ENCODE results near the gene RHBDL2. TPM values are rescaled to one million over a fixed set of nuclear protein-coding genes. Genes with fewer than 3 reads are reported as not detected.
"Not testable (repeated sequence)": the region's sequence is repeated elsewhere in the genome, so short reads cannot be mapped to it uniquely, and the experiment has no call there.

Gene RHBDL2
- total RNA-seq (2014; rRNA removed; shearing (Covaris generic)) = 0.80 and 1.4 TPM in 2 replicates

DNA sequence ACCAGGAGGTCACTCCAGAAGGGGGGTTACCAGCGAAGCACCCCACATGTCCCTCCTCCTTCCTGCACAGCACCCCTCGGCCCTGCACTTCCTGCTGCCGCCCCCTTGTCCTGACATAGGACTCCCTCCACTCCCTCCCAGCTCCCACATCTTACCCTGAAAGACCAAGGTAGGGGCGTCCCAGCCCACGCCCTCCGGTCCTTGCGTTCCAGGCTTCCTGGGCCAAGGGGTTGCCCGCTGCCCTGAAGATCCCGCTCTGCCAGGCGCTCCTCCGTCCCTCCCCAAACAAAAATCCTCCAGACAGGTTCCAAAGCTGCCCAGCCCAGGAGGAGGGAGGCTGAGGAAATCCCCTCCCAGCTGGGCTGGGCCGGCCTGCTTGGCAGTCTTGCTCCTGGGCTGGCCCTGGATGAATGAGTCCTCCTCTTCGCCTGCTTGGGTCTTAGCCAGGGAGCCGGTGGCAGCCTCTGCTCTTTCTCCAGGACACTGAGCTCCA lies at the start of gene RHBDL2:
Gene RHBDL2, minus strand, starts transcription at position 304 of the 493 bp plus-strand sequence. CDS start 22,618 bp downstream, outside the sequence.
- DNase-seq (ENCODE audit: low read depth) = peak; percentile 67

DNA sequence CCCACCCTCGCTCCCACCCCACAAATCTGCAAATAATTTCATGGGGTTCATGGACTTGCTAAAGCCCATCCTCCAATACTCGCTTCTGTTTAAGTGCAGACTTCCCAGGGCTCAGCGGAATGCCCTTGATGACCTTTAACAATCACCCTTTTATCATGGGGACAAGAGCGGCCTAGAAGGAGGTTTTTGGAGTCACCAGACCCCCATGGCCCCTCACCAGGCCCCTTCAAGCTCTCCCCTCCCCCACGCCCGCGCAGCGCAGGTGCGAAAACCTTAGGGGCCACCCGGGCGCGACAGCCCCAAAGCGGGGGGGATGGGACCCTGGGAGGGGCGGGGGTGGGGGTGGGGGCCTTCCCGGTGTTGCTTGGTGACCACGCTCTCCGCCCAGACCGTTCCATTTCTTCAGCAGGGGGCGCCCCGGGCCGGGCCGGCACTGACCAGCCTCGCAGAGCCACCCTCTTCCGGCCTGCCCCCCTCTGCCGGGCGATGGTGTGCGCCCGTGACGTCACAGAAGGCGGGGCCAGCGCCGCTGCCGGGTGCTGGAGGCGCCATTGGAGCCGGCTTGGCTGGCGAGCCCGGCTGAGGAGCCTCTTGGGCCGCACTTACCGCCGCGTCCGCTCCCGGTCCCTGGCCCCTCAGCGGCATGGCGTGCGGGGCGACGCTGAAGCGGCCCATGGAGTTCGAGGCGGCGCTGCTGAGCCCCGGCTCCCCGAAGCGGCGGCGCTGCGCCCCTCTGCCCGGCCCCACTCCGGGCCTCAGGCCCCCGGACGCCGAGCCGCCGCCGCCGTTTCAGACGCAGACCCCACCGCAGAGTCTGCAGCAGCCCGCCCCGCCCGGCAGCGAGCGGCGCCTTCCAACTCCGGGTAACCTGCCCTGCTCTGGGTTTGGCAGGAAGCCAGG lies 49.4 kb upstream of the RHBDL2 start, which contains the start of gene AKIRIN1:
Gene AKIRIN1, plus strand, starts transcription at position 539 of the 900 bp plus-strand sequence. Its CDS starts 105 bp downstream, at position 644.
- peak; percentile 97 for DNase-seq (ENCODE audit: low read depth)

DNA sequence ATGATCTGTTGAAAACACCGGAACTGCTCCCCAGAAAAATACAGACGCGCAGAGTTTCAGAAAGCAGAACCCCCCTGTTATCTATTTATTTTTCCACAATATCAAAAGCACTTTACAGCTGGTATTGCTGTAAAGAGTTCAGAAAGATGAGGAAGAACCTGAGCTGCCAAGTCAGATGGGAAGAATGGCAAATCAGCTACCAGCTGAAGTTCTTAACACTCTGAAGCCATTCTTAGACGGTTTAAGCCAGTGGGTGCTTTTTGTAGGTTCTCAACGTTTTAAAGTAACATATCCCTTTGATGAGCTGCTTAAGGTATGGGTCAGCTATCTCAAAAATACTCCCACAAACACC lies 48.7 kb upstream of the RHBDL2 start:
- no peak for DNase-seq (ENCODE audit: low read depth)

GRCh38 chr1:38989979-38990378 lies 48.3 kb upstream of the RHBDL2 start:
- no peak for DNase-seq (ENCODE audit: low read depth)

- DNase-seq (ENCODE audit: low read depth) = not testable (repeated sequence)
These were observed 37.8 kb upstream of the RHBDL2 start for GRCh38 chr1:38979380-38979779.

DNA sequence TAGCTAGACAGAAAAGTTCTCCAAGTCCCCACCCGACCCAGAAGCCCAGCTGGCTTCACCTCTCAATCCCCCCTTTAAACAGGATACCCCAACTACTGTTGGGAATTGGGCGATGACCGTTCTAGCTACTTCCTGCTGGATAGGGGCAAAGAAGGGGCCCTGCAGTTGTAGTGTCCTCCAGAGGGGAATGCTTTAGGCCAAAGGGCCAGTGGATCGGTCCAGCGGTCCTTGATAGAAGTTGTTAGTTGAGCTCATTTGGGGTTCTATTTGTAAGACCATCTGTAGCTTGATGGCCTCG lies 36.6 kb upstream of the RHBDL2 start:
- not testable (repeated sequence) for DNase-seq (ENCODE audit: low read depth)

DNA sequence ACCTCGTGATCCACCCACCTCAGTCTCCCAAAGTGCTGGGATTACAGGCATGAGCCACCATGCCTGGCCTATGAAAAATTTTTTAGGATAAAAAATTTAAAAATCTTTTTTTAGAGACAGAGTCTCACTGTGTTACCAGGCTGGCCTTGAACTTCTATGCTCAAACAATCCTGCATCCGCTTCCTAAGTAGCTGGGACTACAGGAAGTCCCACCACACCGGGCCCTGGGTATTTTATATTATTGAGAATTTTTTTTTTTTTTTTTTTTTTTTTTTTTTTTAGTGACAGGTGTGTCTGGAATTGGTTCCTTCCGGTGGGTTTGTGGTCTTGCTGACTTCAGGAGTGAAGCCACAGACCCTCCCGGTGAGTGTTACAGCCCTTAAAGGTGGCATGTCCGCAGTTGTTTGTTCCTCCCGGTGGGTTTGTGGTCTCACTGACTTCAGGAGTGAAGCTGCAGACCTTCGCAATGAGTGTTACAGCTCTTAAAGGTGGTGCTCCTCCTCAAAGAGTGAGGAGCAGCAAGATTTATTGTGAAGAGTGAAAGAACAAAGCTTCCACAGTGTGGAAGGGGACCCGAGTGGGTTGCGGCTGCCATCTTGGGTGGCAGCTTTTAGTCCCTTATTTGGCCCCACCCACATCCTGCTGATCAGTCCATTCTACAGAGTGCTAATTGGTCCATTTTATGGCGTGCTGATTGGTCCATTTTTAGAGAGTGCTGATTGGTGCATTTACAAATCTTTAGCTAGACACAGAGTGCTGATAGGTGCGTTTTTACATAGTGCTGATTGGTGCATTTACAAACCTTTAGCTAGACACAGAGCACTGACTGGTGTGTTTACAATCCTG lies 36.0 kb upstream of the RHBDL2 start:
- not testable (repeated sequence) for DNase-seq (ENCODE audit: low read depth)

- DNase-seq (ENCODE audit: low read depth) = no peak
These were observed 32.2 kb upstream of the RHBDL2 start for GRCh38 chr1:38973659-38974437.

- DNase-seq (ENCODE audit: low read depth) = not testable (repeated sequence)
These were observed 31.5 kb upstream of the RHBDL2 start for GRCh38 chr1:38973145-38973544.

DNA sequence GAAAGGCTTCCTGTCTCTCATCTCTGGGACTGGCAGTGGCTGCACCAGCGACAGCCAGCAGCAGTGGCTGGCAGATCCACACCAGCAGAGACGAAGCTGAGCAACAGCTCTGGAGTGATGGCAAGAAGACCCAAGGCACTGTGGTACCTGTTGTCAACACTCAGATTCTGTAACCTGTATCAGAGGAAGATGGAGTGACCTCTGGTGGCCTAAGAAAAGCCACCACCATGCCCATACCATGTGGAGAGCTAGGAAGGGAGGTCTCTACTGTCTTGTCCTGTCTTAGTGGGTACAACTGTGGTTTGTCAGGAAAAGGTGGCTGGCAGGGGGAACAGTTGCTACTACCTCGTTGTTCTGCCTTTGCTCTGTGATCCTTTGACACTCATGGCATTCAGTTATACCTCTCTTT lies 22.5 kb upstream of the RHBDL2 start:
- no peak for DNase-seq (ENCODE audit: low read depth)

DNA sequence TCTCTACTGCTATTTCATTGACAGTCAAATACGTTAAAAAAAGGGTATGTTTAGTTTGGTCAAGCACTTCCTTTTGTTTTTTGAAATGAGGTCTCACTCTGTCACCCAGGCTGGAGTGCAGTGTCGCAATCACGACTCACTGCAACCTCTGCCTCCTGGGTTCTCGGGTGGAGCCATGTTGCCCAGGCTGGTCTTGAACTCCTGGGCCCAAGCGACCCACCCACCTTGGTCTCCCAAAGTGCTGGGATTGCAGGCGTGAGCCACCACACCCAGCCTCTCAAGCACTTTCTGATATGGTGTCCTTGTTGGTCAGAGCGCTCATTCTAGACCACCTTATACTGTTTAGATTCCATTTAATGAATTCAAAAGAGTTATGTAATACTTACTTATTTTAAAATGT lies 20.9 kb upstream of the RHBDL2 start:
- DNase-seq (ENCODE audit: low read depth) = no peak

- DNase-seq (ENCODE audit: low read depth) = peak; percentile 67
These were observed 20.5 kb upstream of the RHBDL2 start for GRCh38 chr1:38962113-38962512.

DNA sequence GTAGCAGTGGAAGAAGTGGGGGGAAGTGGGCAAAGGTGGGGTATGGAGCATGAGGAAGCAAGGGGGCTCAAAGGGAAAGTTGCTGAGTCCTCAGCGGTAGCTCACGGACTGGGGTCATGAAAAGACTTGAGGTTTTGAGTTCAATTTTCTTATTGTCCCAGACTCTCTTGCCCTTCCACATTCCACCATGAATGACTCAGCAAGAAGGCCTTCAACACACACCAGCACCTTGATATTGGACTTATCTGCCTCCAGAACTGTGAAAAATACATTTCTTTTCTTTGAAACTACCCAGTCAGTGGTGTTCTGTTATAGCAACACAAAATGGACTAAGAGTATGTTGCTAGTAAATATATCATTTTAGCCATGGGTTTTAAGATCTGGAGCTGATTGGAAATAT lies 17.3 kb upstream of the RHBDL2 start:
- peak; percentile 26 for DNase-seq (ENCODE audit: low read depth)

GRCh38 chr1:38953433-38953860 lies 11.8 kb upstream of the RHBDL2 start:
- DNase-seq (ENCODE audit: low read depth) = no peak

DNA sequence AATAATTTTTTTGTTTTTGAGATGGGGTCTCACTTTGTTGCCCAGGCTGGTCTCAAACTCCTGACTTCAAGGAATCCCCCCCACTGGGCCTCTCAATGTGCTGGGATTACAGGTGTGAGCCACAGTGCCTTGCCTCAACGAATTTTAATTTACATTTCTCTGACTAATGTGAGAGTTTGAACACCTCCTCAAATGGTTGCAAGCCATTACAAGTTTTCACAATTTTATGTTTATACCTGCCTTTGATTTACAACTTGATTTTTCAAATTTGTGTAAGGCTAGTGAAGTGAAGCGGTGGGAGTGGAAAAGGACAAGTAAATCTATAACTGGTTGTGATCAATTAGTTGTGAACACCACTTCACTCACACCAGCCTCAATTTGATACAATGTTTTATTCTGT lies 8.9 kb upstream of the RHBDL2 start:
- DNase-seq (ENCODE audit: low read depth) = no peak

DNA sequence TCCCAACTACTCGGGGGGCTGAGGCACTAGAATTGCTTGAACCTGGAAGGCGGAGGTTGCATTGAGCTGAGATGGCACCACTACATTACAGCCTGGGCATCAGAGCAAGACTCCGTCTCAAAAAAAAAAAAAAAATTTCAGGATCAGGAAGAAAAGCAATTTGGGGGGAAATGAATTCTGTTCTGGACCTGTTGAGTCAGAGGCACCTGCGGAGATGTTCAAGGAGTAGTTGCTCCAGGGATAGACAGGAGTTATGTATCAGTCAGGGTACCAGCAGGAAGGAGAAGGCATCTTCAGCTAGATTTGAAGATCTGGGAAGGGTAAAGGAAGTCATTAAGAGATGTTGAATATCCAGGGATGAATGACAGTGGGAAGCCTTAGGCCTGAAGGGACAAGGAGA lies 2.9 kb upstream of the RHBDL2 start:
- DNase-seq (ENCODE audit: low read depth) = no peak

- DNase-seq (ENCODE audit: low read depth) = no peak
These were observed 1.2 kb upstream of the RHBDL2 start for GRCh38 chr1:38942664-38943428.

- DNase-seq (ENCODE audit: low read depth) = no peak
These were observed 537 bp downstream of the RHBDL2 start for GRCh38 chr1:38941093-38941492.

DNA sequence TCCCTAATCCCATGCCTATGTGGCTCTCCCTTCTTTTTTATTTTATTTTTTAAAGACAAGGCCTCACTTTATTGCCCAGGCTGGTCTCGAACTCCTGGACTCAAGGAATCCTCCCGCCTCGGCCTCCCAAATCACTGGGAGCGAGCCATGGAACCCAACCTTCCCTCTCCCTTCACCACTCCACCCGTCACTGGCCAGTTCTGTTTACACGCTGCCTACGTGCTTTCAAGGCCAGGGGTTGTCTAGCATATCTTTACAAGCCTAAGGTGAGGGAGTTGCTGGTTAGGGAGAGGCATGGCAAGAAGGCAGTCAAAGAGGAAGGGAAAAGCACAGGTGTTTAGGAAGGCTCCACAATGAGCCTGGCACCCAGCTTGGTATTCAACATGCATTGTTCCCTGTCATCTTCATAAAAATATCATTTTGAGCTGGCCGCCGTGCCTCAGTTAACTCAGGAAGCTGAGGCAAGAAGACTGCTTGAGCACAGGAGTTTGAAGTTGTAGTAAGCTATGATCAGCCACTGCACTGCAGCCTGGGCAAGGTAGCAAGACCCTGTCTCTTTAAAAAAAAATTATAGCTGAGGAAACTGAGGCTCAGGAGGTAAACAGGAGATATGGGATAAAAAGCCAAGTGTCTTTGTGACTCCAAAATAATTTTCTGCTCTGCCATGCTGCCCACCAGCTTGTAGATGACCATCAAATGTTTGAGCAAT lies 1.1 kb downstream of the RHBDL2 start:
- DNase-seq (ENCODE audit: low read depth) = no peak

- no peak for DNase-seq (ENCODE audit: low read depth)
These were observed 2.8 kb downstream of the RHBDL2 start for GRCh38 chr1:38938722-38939260.
